GM19099 (cell line): ENCODE results near the gene BTRC.

ENCODE experiments used
- POLR2A ChIP-seq: IDR thresholded peaks from 3 replicates; pipeline ENCODE4 v1.6.1; 2011; ENCODE audit warnings: low read depth; ENCODE audit not compliant: insufficient read length; ENCODE audit errors: extremely low read depth

The BTRC gene

DNA sequence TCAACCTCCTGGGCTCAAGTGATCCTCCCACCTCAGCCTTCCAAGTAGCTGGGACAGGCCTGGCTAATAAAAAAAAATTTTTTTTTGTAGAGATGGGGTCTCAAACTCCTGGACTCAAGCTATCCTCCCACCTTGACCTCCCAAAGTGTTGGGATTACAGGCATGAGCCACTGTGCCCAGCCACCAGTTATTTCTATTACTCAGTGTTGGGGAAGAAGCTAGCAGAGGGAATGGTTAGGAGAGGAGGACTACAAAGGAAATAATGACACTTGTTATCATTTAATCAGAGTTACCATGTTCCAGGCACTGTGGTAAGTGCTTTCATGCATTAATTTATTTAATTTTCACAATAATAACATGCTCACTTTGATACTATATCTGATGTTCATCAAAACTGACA is 17.6 kb upstream of the BTRC start:
- no peak for TF ChIP-seq POLR2A

DNA sequence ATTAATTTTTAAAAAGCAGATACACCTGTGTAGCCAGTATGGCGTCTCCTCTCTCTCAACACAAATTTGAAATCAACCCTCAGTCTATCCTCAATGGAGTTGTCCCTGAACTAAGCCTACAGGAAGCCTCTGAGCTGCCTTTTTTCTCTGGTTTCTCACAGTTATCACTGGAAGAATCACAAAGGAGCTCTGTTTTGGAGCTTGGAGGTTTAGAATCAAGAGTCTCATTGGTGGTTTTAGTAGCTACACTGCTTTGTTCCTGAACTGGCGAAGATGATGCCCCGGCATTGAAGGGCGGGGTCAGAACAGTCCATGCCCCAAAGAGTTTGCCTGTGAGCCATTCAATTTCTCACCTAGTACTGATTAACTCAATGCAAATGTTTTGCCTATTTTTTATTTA is 16.1 kb upstream of the BTRC start:
- TF ChIP-seq POLR2A: no peak

DNA sequence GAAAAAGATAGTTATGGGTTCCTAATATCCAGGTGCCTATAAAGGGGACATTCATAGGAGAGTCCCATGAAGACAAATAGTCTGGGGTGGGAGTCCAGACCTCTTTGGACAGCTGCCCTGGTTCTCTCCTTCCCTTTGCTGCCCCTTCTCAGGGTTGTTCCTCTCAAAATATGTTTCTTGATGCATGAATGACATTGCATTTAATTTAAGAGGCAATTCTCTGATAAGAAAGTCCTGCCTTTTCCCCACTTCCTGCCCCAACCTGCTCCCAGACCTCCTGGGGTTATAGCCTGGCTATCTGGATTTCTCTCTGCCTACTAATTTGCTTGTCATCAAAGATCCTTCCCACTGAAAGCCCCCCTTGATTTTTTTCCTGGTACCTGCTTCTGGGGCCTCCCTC is 12.5 kb upstream of the BTRC start:
- TF ChIP-seq POLR2A: no peak

DNA sequence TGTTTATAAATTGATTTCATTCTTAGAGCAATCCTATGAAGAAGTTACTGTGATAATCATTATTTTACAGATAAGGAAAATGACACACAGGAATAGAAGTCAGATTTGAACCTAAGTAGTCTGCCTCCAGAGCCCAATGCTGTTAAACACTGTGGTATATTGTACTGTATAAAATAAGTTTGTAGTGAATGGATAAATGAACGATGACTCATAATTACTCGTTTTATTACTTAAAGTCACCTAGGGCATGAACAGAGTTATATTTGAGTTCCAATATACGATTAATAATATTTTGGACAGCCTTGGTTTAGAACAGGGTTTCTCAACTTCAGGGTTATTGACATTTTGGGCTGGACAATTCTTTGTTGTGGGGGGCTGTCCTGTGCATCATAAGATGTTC is 7.8 kb upstream of the BTRC start:
- no peak for TF ChIP-seq POLR2A

DNA sequence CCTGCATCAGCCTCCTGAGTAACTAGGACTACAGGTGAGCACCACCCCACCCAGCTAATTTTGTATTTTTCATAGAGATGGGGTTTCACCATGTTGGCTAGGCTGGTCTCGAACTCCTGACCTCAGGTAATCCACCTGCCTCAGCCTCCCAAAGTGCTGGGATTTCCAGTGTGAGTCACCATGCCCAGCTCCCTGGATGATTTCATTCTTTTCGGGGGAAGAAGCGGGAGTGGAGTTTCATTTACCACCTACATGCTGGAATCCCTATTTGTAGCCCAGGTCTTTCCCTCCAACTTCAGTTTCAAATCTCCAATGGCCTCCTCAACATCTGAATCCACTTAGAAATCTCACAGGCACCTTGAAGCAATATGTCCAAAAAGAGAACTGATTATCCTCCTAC is 2.9 kb upstream of the BTRC start:
- TF ChIP-seq POLR2A: no peak

DNA sequence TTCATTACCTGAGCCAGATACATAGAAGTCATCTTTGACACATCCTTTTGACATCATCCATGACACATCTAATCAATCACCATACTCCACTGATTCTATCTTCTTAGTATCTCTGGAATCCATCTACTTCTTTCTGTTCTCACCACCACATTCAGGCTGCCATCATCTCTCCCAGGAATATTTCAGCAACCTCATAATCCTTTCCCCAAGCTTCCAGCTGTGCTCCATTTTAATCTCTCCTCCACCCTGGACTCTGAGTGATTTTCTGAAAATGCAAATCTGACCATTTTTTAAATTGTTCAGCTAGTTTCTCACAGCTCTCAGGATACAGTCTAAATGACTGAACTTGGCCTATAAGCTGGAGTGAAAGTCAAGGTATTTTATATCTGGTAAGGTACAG is 2.5 kb upstream of the BTRC start:
- TF ChIP-seq POLR2A: no peak

DNA sequence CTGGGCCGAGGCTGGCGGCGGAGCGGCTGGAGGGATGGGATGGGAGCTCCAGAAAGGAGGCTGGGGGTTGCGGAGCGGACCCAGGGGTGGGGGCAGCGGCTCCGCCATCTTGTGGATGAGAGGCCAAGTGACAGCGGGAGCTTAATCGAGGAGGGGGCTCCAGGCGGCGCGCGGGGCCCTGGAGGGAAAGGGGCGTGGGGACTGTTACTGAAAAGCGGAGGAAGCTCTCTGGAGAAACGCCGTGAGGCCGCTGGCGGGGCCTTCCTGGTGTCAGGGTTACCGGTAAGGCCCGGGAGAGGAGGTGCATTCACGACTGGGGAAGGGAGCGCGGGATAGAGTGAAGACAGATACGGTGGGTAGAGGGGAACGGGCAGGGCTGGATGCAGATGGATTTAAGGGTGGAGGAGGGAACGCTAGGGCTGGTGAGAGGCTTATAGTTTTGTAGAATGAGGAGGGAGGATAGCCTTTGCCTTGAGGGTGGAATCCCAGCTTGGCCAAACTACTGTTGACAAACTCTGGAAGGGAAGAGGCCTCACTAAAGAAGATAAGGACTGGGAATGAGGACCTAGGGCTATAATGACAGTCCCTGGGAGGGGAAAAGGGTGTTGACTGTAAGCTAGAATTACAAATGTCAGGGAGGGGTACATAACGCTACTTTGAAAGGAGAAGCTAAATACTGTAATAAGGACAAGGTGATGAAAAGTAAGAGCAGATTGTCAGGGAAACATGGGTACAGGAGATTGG is 535 bp downstream of the BTRC start:
- TF ChIP-seq POLR2A: no peak

DNA sequence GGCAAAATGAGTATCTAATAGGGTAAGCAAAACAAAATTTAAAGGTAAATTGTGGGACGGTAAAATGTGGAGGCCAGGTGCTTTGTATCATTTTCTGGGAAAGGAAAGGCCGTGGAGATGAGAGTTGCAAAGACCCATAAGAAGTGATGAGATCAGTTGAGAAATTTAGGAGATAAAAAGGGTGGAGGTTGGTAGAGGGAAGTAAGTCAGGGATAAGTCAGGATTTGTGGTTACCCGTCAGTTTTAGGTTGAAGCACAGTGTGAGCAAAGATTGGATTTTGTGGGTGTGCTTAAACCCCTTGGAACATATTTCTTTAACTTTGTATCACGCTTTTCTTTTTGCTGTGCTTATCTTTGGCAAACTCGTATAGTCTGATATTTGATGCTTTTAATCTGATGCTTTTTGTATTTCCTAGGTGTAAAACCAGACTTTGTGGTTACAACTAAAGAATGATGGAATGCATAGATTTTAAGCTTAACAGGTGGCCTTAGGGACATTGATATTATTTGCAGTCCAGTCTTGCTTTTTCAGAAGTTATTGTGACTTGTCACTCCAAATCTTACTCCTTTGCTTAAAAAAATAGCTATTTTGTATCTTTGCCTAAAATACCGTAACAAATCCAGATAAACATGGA is 1.2 kb downstream of the BTRC start:
- no peak for TF ChIP-seq POLR2A

DNA sequence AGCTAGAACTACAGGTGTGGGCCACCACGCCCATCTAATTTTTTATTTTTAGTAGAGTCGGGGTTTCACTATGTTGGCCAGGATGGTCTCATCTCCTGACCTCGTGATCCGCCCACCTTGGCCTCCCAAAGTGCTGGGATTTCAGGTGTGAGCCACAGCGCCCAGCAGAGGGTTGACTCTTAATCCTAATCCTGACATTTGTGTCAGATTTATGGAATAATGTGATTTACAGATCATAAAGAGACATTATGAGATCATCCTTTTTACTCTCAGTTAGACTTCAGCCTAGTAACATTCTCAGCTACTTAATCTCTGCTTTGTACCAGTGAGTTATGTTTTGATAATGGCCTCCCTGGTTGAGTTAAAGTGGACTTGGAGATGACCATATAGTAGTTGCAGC is 2.2 kb downstream of the BTRC start:
- TF ChIP-seq POLR2A: no peak

DNA sequence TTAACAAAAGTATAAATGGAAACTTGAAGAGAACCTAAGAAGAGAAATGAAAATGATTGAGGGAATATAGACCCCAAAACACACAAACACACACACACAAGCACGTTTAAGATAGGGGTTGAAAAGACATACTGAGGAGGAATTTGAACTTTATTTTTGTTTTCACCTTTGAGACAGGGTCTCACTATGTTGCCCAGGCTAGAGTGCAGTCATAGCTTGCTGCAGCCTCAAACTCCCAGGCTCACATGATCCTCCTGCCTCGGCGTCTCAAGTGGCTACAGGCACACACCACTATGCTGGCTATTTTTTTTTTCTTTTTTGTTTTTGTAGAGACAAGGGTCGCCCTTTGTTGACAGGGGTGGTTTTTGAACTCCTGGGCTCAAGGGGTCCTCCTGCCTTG is 4.0 kb downstream of the BTRC start:
- no peak for TF ChIP-seq POLR2A

DNA sequence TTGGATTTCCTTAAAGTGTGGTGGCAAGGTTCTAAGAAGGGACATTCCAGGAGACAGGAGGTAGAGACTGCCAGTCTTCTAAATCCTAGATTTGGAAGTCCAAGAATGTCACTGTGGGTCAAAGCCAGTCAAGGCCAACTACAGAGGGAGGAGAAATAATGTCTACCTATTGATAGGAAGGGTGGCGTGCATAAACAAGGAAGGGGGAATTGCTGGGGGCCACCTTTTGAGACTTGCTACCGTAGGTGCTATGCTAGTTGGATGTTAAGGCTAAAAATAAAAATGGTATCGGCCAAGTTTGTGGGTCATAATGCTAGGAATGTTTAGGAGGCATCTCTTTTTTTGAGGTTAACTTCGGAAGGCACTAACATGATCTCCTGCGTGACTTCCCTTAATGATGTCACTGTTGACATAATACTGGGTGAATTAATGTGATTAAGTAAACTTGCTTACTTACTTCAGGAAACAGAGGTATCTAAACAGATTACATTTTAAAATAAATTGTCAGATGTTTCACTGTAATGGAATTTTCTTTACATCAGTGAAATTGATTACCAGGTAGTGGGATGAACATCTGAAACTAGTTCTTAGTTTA is 4.8 kb downstream of the BTRC start:
- TF ChIP-seq POLR2A: no peak

DNA sequence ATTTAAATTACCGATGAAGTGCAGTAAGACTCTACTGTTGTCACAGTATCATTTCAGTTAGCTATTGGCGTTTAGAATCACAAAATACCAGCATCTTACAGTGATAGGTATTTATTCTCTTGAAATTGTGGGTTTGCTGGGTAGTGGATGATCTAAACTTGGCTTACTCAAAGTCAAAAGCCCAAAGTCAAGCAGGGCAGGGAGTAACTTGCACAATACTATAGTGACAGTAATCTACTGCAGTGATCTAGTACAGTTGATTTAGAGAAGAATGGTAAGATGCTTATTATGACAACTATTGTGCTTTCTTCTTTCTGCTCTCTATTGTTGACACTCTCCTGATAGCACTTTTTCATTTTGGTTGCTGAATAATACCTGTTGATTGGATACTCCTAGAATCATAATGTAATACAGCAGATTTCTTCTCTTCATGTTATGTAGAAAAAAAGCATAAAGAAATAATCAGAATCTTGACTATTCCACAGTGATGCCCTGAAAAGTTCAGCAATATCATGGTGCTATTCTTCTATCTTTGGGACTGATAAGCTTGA is 10.0 kb downstream of the BTRC start:
- no peak for TF ChIP-seq POLR2A

DNA sequence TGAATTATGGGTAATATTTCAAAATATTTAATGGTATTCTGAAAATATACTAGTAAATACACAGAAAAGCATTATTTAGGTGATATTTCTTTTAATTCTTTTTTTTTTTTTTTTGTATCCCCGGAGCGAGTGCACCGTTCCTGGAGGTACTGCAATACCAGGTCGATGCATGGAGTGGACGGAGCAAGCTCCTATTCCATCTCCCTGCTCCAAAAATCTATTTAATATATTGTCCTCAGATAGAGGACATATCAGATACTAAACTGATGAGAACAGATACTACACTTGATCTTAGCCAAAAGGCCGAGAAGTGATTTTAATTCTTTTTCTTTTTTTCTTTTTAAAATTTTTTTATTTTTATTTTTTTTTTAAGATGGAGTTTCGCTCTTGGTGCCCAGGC is 10.8 kb downstream of the BTRC start:
- no peak for TF ChIP-seq POLR2A

DNA sequence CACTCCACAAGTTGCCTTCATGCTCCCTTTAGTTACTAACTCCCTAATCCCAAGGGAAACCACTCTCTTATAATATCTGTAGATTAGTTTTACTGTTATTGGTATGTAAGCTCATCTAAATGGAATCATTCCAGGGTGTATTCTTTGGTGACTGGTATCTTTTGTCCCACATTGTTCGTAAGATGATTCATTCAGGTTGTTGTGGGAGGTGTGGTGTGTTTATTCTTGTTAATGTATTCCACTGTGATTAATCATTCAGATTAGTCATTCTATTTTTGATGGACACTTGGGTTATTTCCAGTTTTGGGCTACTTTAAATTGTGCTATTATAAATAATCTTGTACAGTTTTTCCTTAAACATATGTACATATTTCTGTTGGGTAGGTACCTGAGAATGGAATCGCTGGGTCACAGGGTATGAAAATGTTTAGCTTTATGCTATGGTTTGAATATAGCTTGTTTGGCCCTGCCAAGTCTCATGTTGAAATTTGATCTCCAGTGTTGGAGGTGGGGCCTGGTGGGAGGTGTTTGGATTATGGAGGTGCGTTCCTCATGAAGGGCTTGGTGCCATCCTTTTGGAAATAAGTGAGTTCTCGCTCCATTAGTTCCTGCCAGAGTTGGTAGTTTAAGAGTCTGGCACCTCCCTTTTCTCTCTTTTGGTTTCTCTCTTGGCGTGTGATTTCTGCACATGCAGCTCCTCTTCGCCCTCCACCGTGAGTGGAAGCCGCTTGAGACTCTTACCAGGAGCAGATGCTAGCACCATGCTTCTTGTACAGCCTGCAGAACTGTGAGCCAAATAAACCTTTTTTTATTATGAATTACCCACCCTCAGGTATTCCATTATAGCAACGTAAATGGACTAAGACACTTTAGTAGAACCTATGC is 13.8 kb downstream of the BTRC start:
- TF ChIP-seq POLR2A: no peak

DNA sequence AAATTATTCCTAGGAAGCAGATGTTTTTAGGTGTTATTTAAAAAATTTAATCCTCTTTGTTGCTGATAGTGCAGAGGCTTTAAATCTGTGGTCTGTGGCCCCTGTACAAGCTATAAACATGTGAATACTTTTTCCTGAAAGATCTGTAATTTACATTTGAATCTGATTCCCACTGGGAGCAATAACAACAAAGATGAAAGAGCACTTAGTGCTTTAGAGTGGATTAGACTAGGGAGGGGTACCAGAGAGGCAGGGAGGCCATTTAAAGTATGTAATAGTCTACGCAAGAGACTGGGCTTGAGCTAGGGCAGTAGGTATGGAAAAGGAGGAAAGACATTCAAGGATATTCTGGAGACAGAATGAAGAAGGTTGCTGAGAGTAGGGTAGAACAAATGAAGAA is 19.1 kb downstream of the BTRC start:
- TF ChIP-seq POLR2A: no peak

DNA sequence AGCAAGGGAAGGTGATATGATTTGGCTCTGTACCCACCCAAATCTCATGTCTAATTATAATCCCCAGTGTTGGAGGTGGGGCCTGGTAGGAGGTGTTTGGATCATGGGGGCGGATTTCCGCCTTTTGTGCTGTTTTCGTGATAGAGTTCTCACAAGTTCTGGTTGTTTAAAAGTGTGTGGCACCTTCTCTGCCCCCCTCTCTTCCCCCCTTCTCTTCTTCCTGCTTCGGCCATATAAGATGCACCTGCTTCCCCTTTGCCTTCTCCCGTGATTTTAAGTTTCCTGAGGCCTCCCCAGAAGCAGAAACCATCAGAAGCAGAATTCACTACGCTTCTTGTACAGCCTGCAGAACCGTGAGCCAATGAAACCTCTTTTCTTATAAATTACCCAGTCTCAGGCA is 21.1 kb downstream of the BTRC start:
- TF ChIP-seq POLR2A: no peak
